Stimulated activated CD4-positive, alpha-beta T cell treated with anti-CD3 and anti-CD28 coated beads, TNF-alpha, amount 100 ng/mL, for 48 hours (primary cell): Measurements from ENCODE around the gene TCFL5.
A peak's percentile ranks its signal among the peaks of the same experiment; 100 is the strongest.

Experiments used
- DNase-seq, 3 donors: peaks; one replicate each; pipeline ENCODE4 v3.0.0-alpha.2; 2020; ENCODE audit warnings: low read depth in 3 of 3

TCFL5 gene

GRCh38 chr20:62797671-62798532 lies 63.7 kb downstream of the TCFL5 start:
- DNase-seq: no peak

- DNase-seq: no peak
Observed at GRCh38 chr20:62796699-62797491, 64.7 kb downstream of the TCFL5 start.

- peak; percentile 43 to 62 (median 55) for DNase-seq
Observed at GRCh38 chr20:62795023-62795761, 66.4 kb downstream of the TCFL5 start.

- peak; percentile 86 to 94 (median 92) for DNase-seq
Observed at GRCh38 chr20:62794007-62794724, 67.5 kb downstream of the TCFL5 start.

GRCh38 chr20:62793757-62794006 lies 67.9 kb downstream of the TCFL5 start:
- no peak for DNase-seq

- no peak for DNase-seq
Observed at GRCh38 chr20:62792940-62793756, 68.5 kb downstream of the TCFL5 start.

GRCh38 chr20:62792182-62792939 lies 69.3 kb downstream of the TCFL5 start:
- DNase-seq: no peak

- peak; percentile 60 to 65 (median 62) for DNase-seq
Observed at GRCh38 chr20:62791301-62792181, 70.1 kb downstream of the TCFL5 start.
